Endodermal cell (in vitro differentiated cells): ENCODE measurements around the gene OXTR. TPM values are rescaled to one million over a fixed set of nuclear protein-coding genes. Genes with fewer than 3 reads are reported as not detected.
A peak's percentile ranks its signal among the peaks of the same experiment; 100 is the strongest.

ENCODE experiments used
- DNase-seq: peaks from one replicate; pipeline ENCODE4 v3.0.0-alpha.2; 2017
- H3K27ac ChIP-seq: 2 replicates; pipeline ENCODE4 v1.5.1; 2013; ENCODE audit warnings: mild to moderate bottlenecking, low read depth, low read length, moderate library complexity
- H3K27me3 ChIP-seq: 2 replicates; pipeline ENCODE4 v1.6.1; 2013; ENCODE audit warnings: mild to moderate bottlenecking, low read length, moderate library complexity; ENCODE audit not compliant: insufficient read depth, control insufficient read depth, poor library complexity, severe bottlenecking
- H3K36me3 ChIP-seq: 2 replicates; pipeline ENCODE4 v1.7.0; 2013; ENCODE audit warnings: mild to moderate bottlenecking, low read length, moderate library complexity; ENCODE audit not compliant: control insufficient read depth, insufficient read depth
- H3K4me1 ChIP-seq: one replicate; pipeline ENCODE4 v1.7.0; 2013; ENCODE audit warnings: low read length; ENCODE audit not compliant: control insufficient read depth, insufficient read depth
- H3K4me3 ChIP-seq: 2 replicates; pipeline ENCODE4 v1.5.1; 2013; ENCODE audit warnings: mild to moderate bottlenecking, low read length, moderate library complexity
- H3K9ac ChIP-seq: 2 replicates; pipeline ENCODE4 v1.6.1; 2013; ENCODE audit warnings: mild to moderate bottlenecking, low read length, moderate library complexity; ENCODE audit not compliant: poor library complexity, severe bottlenecking; ENCODE audit errors: extremely low read depth
- H3K9me3 ChIP-seq: 2 replicates; pipeline ENCODE4 v1.6.1; 2013; ENCODE audit warnings: mild to moderate bottlenecking, low read length, moderate library complexity; ENCODE audit not compliant: control insufficient read depth
- H3K27ac Mint-ChIP-seq: 2 replicates; pipeline ENCODE4 v1.8.0; 2020; ENCODE audit warnings: mixed read lengths
- H3K27me3 Mint-ChIP-seq: 2 replicates; pipeline ENCODE4 v1.8.0; 2021; ENCODE audit warnings: mild to moderate bottlenecking, mixed read lengths; ENCODE audit not compliant: insufficient read depth
- H3K36me3 Mint-ChIP-seq: 2 replicates; pipeline ENCODE4 v1.8.0; 2020; ENCODE audit warnings: low read depth, mixed read lengths
- H3K4me1 Mint-ChIP-seq: 2 replicates; pipeline ENCODE4 v1.8.0; 2020; ENCODE audit warnings: mixed read lengths
- H3K4me3 Mint-ChIP-seq: 2 replicates; pipeline ENCODE4 v1.8.0; 2020; ENCODE audit warnings: mild to moderate bottlenecking, moderate library complexity, mixed read lengths
- H3K9me3 Mint-ChIP-seq: 2 replicates; pipeline ENCODE4 v1.8.0; 2020; ENCODE audit warnings: mild to moderate bottlenecking, mixed read lengths
- CTCF ChIP-seq: fragments of 200-600 bp; sonication (generic); conservative IDR thresholded peaks from 2 replicates; pipeline ENCODE4 v1.5.0; 2021; ENCODE audit warnings: antibody characterized with exemption, mild to moderate bottlenecking
- WGBS, 2 experiments: methylation state at CpG; one replicate each; pipeline versions ENCODE4 v1.1.5 to v1.1.7; 2013; ENCODE audit warnings: missing lambda C conversion rate in 2 of 2, mixed read lengths in 1 of 2; ENCODE audit not compliant: insufficient coverage in 1 of 2, insufficient read length in 1 of 2; 5-methylcytosine and 5-hydroxymethylcytosine counted together
- total RNA-seq, 2 donors: library from RNA; stranded (reverse); fragmentation: NEBNext Ultra II Directional in 1 of 2; extraction: Animal tissue kit (Norgen Biotek cat#: 25700) in 1 of 2; gene quantifications; 2 replicates in 1 of 2; 3 replicates in 1 of 2; pipeline ENCODE4 v1.2.1, GENCODE V29; 2021

The OXTR gene
- total RNA-seq, 2 donors from 2014 or later = 10.6 to 13.1 TPM

GRCh38 chr3:8734137-8734878 lies 35.1 kb downstream of the OXTR start:
- no peak overlapping the region for H3K27ac Mint-ChIP-seq
- H3K4me1 ChIP-seq = no peaks in the 10 kb centered on the region

GRCh38 chr3:8733332-8734094 lies 35.9 kb downstream of the OXTR start, which contains the start of gene CAV3:
Gene CAV3, plus strand, starts transcription at chr3:8733802. Its CDS starts 75 bp downstream, at chr3:8733877.
- H3K4me1 Mint-ChIP-seq = peaks cover 7% of the 10 kb centered on the region
- no peak for TF ChIP-seq CTCF
- H3K9me3 ChIP-seq = no peaks in the 10 kb centered on the region
- H3K9ac ChIP-seq = no peak within 1 kb of the TSS
- H3K4me3 ChIP-seq = no peak within 1 kb of the TSS
- H3K27ac ChIP-seq = no peak within 1 kb of the TSS
- no peaks in the 10 kb centered on the region for H3K9me3 Mint-ChIP-seq
- H3K27me3 Mint-ChIP-seq = peaks cover 11% of the 10 kb centered on the region
- no peaks in the 10 kb centered on the region for H3K4me1 ChIP-seq
- no peaks in the 10 kb centered on the region for H3K27me3 ChIP-seq
- H3K36me3 Mint-ChIP-seq = no peaks in the 10 kb centered on the region
- H3K36me3 ChIP-seq = no peaks in the 10 kb centered on the region
- no peak within 1 kb of the TSS for H3K4me3 Mint-ChIP-seq
- WGBS, 2 experiments = 92 to 94% methylated on average over 16 to 23 of the region's 23 CpGs
- no peak for DNase-seq
- no peak within 1 kb of the TSS for H3K27ac Mint-ChIP-seq

More at GRCh38 chr3:8734137-8734878, 35.1 kb downstream of the OXTR start:
- Mint-ChIP-seq H3K9me3 (no peaks in the 10 kb centered on the region), H3K27me3 (peaks cover 8% of the 10 kb centered on the region), H3K4me1 (peaks cover 7% of the 10 kb centered on the region), H3K4me3 (no peak overlapping the region), H3K36me3 (no peaks in the 10 kb centered on the region)
- Histone ChIP-seq H3K4me3 (no peak overlapping the region), H3K27me3 (no peaks in the 10 kb centered on the region), H3K9ac (no peak overlapping the region), H3K36me3 (no peaks in the 10 kb centered on the region), H3K9me3 (no peaks in the 10 kb centered on the region), H3K27ac (no peak overlapping the region)
- 87 to 90% methylated on average over 7 to 19 of the region's 19 CpGs for WGBS, 2 experiments
- TF ChIP-seq CTCF = no peak
- DNase-seq = no peak

- no peaks in the 10 kb centered on the region for H3K9me3 Mint-ChIP-seq
- Histone ChIP-seq H3K9ac (no peak overlapping the region), H3K27ac (no peak overlapping the region), H3K4me3 (no peak overlapping the region), H3K36me3 (no peaks in the 10 kb centered on the region), H3K9me3 (no peaks in the 10 kb centered on the region), H3K27me3 (no peaks in the 10 kb centered on the region), H3K4me1 (no peaks in the 10 kb centered on the region)
- H3K4me1 Mint-ChIP-seq = peaks cover 7% of the 10 kb centered on the region
- peak; percentile 67 for DNase-seq
- H3K27me3 Mint-ChIP-seq = peaks cover 4% of the 10 kb centered on the region
- no peaks in the 10 kb centered on the region for H3K36me3 Mint-ChIP-seq
- 74 to 77% methylated on average over 3 to 4 of the region's 4 CpGs for WGBS, 2 experiments
- H3K27ac Mint-ChIP-seq = no peak overlapping the region
- no peak for TF ChIP-seq CTCF
- no peak overlapping the region for H3K4me3 Mint-ChIP-seq
Observed at GRCh38 chr3:8732413-8732812, 37.0 kb downstream of the OXTR start.
